GM12874 (cell line): ENCODE measurements around the gene ALDH8A1.

Experiments used
- TF ChIP-seq, protein P1 (sequence below): IDR thresholded peaks from 2 replicates; pipeline ENCODE4 v1.5.1; 2011; ENCODE audit warnings: low read depth, mild to moderate bottlenecking, control low read depth, low read length, moderate library complexity; ENCODE audit not compliant: insufficient read depth

Gene ALDH8A1

DNA sequence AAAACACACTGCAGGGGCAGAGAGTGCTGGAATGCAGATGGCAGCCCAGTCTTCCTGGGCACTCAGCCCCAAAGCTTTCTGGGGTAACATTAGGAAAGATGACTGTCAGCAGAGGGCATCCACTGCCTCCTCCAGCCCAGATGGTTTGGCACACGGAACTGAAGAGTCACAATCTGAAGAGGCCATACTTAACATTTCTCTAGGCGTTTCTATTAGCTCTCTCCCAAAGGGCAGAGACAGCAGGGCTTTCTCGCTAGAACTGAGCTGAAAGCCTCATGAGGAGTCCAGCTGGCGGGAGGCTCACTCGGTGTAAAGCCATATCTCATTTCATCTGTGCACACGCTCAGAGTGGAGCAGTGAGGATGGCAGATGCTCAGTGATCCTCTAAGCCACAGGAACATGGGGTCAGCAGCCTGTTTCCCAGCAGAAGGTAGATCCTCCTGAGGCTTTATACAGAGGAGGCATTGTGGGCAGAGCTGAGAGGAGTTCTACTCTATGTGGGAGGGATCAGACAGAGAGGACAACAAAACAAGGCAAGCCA, 28.1 kb downstream of the ALDH8A1 start:
- TF ChIP-seq, protein P1, sequence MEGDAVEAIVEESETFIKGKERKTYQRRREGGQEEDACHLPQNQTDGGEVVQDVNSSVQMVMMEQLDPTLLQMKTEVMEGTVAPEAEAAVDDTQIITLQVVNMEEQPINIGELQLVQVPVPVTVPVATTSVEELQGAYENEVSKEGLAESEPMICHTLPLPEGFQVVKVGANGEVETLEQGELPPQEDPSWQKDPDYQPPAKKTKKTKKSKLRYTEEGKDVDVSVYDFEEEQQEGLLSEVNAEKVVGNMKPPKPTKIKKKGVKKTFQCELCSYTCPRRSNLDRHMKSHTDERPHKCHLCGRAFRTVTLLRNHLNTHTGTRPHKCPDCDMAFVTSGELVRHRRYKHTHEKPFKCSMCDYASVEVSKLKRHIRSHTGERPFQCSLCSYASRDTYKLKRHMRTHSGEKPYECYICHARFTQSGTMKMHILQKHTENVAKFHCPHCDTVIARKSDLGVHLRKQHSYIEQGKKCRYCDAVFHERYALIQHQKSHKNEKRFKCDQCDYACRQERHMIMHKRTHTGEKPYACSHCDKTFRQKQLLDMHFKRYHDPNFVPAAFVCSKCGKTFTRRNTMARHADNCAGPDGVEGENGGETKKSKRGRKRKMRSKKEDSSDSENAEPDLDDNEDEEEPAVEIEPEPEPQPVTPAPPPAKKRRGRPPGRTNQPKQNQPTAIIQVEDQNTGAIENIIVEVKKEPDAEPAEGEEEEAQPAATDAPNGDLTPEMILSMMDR: no peak

DNA sequence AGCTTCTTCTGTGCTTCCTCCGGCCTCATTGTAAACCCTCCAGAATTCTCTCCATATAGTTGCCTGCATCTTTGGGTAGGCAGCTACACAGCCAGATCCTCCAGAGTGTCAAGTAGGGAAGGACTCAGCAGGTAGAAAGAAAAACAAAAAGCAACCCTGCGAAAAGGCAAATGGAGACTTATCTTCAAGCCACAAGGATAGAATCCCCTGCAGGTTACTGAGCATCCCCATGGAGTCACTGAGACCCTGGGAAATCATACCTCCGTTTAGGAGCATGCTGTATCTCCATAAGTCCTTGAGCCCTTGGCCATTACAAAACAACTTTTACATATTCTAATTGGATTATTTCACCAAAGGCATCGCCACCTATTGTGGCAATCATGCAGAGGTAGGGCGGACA, 28.6 kb downstream of the ALDH8A1 start:
- TF ChIP-seq, protein P1: no peak

- TF ChIP-seq, protein P1: no peak
Observed at GRCh38 chr6:134920422-134920821, 29.5 kb downstream of the ALDH8A1 start.

- TF ChIP-seq, protein P1: no peak
Observed at GRCh38 chr6:134918418-134918961, 31.4 kb downstream of the ALDH8A1 start.

GRCh38 chr6:134911547-134911946, 38.4 kb downstream of the ALDH8A1 start:
- TF ChIP-seq, protein P1: no peak

GRCh38 chr6:134910593-134910935, 39.3 kb downstream of the ALDH8A1 start:
- TF ChIP-seq, protein P1: no peak

- TF ChIP-seq, protein P1: no peak
Observed at GRCh38 chr6:134909701-134910592, 40.0 kb downstream of the ALDH8A1 start.
